ENCODE data around the gene PIGK.

GRCh38 chr1:77085109-77085508 is 134.1 kb downstream of the PIGK start:
- TF ChIP-seq EZH2 (IDR thresholded peaks at IDR 0.05; ENCODE audit: borderline replicate concordance, insufficient read depth, low read depth, low read length, poor library complexity, severe bottlenecking): no peak
- TF ChIP-seq, protein P1, sequence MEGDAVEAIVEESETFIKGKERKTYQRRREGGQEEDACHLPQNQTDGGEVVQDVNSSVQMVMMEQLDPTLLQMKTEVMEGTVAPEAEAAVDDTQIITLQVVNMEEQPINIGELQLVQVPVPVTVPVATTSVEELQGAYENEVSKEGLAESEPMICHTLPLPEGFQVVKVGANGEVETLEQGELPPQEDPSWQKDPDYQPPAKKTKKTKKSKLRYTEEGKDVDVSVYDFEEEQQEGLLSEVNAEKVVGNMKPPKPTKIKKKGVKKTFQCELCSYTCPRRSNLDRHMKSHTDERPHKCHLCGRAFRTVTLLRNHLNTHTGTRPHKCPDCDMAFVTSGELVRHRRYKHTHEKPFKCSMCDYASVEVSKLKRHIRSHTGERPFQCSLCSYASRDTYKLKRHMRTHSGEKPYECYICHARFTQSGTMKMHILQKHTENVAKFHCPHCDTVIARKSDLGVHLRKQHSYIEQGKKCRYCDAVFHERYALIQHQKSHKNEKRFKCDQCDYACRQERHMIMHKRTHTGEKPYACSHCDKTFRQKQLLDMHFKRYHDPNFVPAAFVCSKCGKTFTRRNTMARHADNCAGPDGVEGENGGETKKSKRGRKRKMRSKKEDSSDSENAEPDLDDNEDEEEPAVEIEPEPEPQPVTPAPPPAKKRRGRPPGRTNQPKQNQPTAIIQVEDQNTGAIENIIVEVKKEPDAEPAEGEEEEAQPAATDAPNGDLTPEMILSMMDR (IDR thresholded peaks at IDR 0.05): no peak

All from B cell (primary cell).